Measurements from ENCODE around the gene AGTR1.
"Not testable (repeated sequence)": the region's sequence is repeated elsewhere in the genome, so short reads cannot be mapped to it uniquely, and the experiment has no call there.

AGTR1 gene

DNA sequence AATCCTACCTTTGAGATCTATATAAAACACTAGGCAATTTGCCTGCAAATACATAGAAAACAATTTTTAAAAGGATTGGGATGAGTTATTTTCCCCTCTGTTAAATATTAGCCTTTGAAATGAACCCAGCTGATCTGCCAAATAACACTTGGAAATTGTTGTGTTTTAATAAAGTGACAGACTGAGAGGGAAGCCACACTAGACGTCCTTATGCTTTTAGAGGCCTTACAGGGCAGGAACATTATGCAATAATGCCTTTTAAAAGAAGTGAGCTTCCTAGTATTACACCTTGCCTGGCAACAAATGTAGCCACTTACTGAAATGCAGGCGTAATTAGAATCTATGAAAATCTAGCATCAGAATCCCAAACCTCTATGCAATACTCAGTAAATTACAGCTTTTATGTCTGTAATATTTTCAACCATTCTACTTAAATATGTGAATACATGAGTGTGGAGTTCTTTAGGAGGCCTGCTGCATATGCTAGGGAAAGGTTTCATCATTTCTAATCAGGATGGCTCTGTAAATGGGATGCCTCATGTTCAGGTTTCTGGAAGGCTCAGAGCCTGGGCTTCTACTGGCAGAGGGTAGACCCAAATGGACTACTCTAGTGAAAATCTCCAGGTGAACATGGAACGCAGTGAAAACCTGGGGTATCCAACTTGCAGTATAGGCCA is 20.3 kb downstream of the AGTR1 start:
- in situ Hi-C loops (cut with MboI; ENCODE audit: low sequenced_read_pairs) = no loop called here

DNA sequence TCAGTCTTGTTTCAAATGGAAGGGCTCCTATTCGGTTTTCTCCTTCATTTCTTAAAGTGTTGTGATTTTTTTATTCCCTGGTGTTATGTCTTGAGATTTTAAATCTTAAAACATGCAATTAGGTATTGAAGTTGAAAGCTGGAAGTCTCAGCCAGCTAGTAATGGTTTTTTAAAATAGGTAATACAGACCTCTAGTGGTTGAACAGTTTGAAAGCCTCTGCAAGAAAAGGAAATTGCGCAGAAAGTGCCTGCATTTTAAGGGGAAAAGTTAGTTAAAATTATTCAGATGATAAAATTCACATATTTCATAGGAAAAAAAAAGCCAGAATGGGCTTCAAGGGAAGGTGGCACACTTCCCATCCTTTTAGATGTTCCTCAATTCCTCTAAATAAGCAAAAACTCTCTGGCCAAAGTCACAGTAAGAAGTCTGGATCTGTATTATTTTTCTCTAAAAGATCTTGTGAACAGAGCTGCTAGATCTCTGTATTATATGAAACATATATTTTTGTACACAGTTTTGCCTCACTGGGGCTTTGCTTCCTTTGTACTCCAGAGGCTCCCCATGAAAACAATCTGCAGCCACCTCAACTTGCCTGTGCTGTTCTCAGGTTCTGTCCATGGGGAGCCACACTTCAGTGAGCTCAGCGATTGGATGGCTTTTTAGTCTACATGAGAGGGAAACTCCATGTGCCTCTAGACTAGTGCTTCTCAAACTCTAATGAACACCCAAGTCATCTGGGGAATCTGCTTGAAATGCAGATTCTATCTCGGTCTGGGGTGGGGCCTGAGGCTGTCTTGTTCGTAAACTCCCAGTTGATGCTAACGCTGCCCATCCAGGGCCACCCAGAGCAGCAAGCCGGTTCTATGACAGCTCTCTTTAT is 21.5 kb downstream of the AGTR1 start:
- in situ Hi-C loops (cut with MboI; ENCODE audit: low sequenced_read_pairs) = no loop called here

- in situ Hi-C loops (cut with MboI; ENCODE audit: low sequenced_read_pairs) = no loop called here
Measured at GRCh38 chr3:148720873-148721272, 23.2 kb downstream of the AGTR1 start.

DNA sequence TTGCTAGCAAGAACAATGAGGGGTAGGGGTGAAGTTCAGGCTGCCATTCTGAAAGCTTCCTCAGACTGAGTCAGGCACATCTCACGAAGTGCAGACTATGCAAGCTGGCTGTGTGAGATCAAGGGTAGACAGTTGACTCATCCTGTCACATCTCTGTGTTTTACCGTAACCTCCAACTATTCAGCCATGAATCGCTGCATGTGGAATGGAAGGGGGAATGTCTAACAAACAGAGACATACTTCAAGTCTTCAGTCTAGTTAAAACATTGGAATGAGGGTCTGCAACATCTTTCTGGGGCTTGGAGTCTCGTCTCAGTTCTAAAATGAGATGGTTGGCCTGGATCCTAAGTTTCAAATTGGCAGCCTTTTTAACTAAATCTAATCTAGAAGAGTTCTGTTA is 25.9 kb downstream of the AGTR1 start:
- in situ Hi-C loops (cut with MboI; ENCODE audit: low sequenced_read_pairs) = no loop called here

- in situ Hi-C loops (cut with MboI; ENCODE audit: low sequenced_read_pairs) = no loop called here
Measured at GRCh38 chr3:148727231-148727630, 29.5 kb downstream of the AGTR1 start.

- in situ Hi-C loops (cut with MboI; ENCODE audit: low sequenced_read_pairs) = no loop called here
Measured at GRCh38 chr3:148728753-148729152, 31.1 kb downstream of the AGTR1 start.

DNA sequence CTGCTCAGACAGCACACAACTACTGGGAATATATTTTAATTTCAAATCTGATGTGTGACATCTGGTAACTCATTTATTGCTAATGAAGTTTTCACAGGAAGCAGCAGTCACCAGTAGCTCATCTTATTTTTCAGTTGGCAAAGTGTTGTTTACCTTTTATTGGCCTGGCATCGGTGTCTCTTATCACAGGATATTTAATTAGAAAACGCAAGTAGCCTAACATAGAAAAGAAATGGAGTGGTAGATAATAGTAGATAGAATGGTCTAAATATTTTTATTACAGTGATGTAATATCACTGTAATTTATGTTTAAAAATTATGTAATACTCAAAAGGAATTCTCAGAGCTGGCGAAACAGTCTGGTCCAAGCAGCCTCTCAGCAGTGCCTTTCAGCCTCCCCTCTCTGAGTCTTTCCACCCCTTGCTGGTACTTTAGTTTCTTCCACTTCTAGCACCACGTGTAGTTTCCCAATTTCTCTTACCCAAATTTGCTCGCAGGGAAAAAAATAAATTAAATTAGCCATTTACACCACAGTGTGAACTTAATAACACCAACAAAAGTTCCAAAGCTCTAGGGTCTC is 31.9 kb downstream of the AGTR1 start:
- in situ Hi-C loops (cut with MboI; ENCODE audit: low sequenced_read_pairs) = no loop called here

DNA sequence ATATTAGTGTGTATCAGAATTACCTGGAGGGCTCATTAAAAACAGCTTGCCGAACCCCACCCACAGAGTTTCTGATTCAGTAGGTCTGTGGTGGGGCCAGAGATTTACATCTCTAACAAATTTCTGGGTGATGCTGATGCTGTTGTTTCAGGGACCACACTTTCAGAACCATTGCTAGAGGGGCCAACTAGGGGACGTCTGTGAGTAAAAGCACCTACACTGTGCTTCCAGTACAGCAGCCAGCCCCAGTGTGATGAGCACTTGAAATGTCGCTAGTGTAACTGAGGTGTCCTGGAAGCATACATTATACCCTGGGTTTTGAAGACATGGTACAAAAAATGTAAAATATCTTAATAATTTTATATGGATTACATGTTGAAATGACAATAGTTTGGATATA is 33.0 kb downstream of the AGTR1 start:
- in situ Hi-C loops (cut with MboI; ENCODE audit: low sequenced_read_pairs) = no loop called here

DNA sequence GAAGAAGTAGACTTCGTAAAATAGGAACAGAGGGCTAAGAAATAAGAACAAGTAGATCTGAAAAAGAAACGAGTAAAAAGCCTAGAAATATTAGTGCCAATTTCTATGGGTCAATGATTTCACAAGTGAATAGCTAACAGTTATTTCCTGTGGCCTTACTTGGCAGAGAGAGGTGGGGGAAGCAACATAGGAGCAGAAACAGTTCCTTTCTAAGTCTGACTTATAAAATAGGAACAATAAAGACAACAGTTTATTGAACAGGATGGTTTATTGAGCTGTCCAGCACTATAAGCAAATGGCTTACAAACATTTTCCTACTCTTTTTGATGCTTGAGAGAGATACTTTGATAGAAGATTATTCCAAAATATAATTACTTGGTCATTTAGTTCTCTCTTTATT is 37.9 kb downstream of the AGTR1 start:
- in situ Hi-C loops (cut with MboI; ENCODE audit: low sequenced_read_pairs) = no loop called here

DNA sequence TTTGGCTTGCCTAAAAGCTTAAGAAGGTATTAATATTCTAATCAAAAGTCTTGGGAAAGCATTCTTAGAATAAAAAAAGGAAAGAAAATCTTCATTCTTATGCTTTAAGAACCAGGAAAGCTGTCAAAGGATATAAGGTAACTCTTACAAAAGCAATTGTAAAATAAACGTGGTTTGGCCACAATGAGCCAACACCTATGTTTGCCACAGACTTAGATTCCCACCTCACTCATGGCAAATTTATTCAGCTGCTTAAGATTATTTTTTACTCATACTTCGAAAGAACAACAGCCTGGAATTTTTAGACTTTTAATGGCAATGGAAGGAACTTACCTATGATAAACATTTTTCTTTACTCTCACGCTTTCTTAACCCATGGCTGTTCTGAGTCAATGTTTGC is 38.4 kb downstream of the AGTR1 start:
- in situ Hi-C loops (cut with MboI; ENCODE audit: low sequenced_read_pairs) = no loop called here

GRCh38 chr3:148737104-148737530 is 39.4 kb downstream of the AGTR1 start:
- in situ Hi-C loops (cut with MboI; ENCODE audit: low sequenced_read_pairs) = no loop called here

GRCh38 chr3:148739720-148740119 is 42.0 kb downstream of the AGTR1 start:
- in situ Hi-C loops (cut with MboI; ENCODE audit: low sequenced_read_pairs) = no loop called here

- in situ Hi-C loops (cut with MboI; ENCODE audit: low sequenced_read_pairs) = no loop called here
Measured at GRCh38 chr3:148740291-148740690, 42.6 kb downstream of the AGTR1 start.

GRCh38 chr3:148741219-148741618 is 43.5 kb downstream of the AGTR1 start:
- in situ Hi-C loops (cut with MboI; ENCODE audit: low sequenced_read_pairs) = no loop called here

- in situ Hi-C loops (cut with MboI; ENCODE audit: low sequenced_read_pairs) = no loop called here
Measured at GRCh38 chr3:148742118-148742517, 44.4 kb downstream of the AGTR1 start.

GRCh38 chr3:148746053-148746452 is 48.4 kb downstream of the AGTR1 start:
- in situ Hi-C loops (cut with MboI; ENCODE audit: low sequenced_read_pairs) = no loop called here

DNA sequence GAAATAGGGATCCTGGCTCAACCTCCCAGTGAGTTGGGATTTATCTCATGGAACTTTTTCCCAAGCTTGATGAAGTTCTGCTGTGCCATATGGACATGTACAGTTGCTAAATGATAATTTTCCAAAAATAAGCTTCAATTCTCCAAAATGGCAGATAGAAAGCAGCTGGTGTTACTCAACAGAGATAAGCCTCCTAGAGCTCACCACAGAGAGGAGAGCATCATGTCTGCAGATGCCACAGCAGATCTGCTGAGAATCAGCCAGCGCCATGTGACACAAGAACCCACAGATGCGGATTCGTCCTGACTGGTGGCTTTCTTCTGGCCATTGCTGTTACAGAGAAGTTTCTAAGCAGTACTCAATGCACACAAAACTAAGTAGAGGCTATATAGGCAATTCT is 50.6 kb downstream of the AGTR1 start:
- in situ Hi-C loops (cut with MboI; ENCODE audit: low sequenced_read_pairs) = no loop called here

GRCh38 chr3:148750296-148750695 is 52.6 kb downstream of the AGTR1 start:
- in situ Hi-C loops (cut with MboI; ENCODE audit: low sequenced_read_pairs) = no loop called here

DNA sequence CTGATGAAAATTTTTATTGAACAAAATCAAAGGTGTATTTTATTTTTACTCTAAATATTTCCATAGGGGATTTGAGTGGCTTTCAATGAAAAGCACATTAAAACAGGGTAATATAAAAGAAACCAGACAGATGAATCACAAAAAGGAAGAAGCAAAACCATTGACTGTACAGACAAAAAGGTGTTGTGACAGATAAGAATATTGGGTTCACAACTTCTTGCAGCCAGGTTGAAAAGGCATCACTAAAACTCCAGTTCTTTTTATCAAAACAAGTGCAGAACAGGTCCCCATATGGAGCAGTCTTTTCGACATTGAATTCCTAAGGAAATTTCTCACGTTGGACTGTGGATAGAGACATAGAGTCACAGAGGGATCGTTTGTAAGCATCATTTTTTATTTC is 53.8 kb downstream of the AGTR1 start:
- in situ Hi-C loops (cut with MboI; ENCODE audit: low sequenced_read_pairs) = no loop called here

GRCh38 chr3:148753385-148753784 is 55.7 kb downstream of the AGTR1 start:
- in situ Hi-C loops (cut with MboI; ENCODE audit: low sequenced_read_pairs) = not testable (repeated sequence)

DNA sequence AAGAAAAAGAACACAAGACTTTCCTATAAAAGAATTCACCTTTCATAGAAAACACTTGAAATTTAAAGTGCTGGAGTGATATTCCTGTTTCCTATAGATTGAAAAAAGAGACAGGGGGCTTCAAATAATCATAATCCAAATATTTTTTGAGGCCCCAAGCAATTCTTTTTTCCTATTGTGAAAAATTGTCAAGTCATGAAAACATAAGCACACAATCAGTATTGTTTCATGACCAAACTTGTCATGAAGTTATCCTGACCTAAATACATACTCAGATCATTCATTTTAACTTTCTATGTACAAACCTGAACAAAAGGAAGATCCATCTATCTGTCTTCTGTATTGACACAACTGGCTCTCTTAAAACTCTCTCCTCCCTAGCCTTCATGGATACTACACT is 57.9 kb downstream of the AGTR1 start:
- in situ Hi-C loops (cut with MboI; ENCODE audit: low sequenced_read_pairs) = no loop called here

GRCh38 chr3:148756311-148756710 is 58.6 kb downstream of the AGTR1 start:
- in situ Hi-C loops (cut with MboI; ENCODE audit: low sequenced_read_pairs) = no loop called here
